MM.1S (cell line): ENCODE results near the gene CASP9.

Source experiments
- CTCF ChIP-seq: fragments of 300-600 bp; sonication (generic); IDR thresholded peaks from 2 replicates; pipeline ENCODE4 v1.5.1; 2016; ENCODE audit warnings: antibody characterized with exemption, low read length, mixed read lengths
- EZH2phosphoT487 ChIP-seq: fragments of 300-600 bp; sonication (generic); IDR thresholded peaks from 2 replicates; pipeline ENCODE4 v1.6.1; 2018; ENCODE audit warnings: antibody characterized with exemption, low read length

GRCh38 chr1:15559189-15559810 is 35.3 kb upstream of the CASP9 start:
- TF ChIP-seq CTCF (no peak), EZH2phosphoT487 (no peak)
